Hematopoietic multipotent progenitor cell treated with erythropoietin and hydrocortisone succinate and interleukin-3 and kit ligand, for 15 days (in vitro differentiated cells): Measurements from ENCODE around the gene NTN1.

ENCODE experiments used
- DNase-seq: peaks from one replicate; pipeline ENCODE4 v3.0.0-alpha.2; 2015; ENCODE audit warnings: low spot score

NTN1 gene

GRCh38 chr17:9195961-9196670, 174.8 kb downstream of the NTN1 start:
- no peak for DNase-seq

GRCh38 chr17:9199571-9200551, 178.6 kb downstream of the NTN1 start:
- DNase-seq = no peak

DNA sequence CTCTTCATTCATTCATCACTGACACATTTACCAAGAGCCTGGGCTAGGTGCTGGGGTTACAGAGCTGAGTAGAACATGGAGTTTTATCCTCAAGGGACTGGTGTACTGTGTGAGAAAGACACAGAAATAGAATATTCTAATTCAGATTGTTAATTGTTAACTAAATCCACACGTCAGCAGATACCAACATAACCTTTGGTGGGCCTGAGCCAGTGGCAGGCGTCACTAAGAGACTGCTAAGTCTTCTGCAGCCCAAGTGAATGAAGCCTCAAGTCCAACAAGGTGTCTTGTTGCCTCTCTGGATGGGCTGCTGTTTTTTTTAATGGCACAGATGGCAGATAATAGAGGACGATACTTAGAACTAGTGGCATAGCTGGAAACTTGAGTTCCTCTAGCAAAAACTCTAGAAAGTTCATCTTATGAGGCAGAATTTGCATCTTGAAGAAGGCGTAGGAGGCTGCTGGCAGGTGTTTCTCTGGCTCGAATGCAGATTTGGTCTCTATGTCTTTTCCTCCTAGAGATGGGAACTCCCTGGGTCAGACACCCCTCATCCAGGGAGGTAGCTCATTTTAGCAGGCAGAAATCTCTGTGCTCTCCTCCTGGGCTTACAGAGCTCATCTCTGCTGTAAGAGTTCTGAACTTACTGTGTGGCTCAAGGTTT, 179.5 kb downstream of the NTN1 start:
- no peak for DNase-seq

GRCh38 chr17:9202532-9202931, 181.2 kb downstream of the NTN1 start:
- DNase-seq = no peak

- no peak for DNase-seq
These were observed 182.6 kb downstream of the NTN1 start for GRCh38 chr17:9203771-9204425.

GRCh38 chr17:9204637-9205329, 183.5 kb downstream of the NTN1 start:
- DNase-seq = no peak

DNA sequence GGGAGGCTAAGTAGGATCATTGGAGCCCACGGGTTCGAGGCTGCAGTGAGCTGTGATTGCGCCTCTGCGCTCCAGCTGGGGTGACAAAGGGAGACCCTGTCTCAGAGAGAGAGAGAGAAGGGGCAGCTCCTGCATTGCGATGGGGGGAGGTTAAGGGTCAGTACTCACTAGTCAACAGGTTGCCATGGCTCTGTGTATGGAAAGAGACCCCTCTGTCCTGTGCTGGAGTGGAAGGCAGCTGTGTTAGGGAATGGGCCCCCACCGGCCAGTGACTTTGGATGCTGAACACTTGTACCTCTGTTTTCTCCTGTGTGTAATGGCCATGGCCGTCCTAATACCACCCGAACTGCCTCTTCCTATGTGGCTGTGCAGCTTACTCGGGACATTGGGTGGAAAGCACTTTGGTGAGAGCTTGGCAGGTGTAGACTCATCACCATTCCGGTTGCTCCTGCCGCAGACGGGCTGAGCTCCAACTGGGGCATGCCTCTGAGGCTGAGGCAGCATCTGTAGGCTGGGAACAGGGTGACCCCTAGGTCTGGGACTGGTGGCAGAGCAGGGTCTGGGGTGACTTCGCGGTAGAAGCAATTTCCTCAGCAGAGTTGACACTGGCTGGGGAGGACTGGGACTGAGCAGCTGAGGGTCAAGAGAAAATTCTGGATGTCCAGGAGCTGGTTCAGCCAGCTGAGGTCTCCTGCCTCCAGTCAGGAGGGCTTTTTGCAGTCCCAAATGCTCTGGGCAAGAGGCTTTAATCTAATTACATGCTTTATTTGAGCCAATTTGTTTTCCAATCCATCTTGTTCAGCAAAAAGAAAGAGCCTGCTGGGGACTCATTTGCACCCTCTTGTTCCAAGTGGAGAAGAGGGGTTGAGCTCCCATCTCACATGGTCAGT, 184.5 kb downstream of the NTN1 start:
- DNase-seq = no peak

GRCh38 chr17:9206410-9206703, 185.0 kb downstream of the NTN1 start:
- DNase-seq = no peak

DNA sequence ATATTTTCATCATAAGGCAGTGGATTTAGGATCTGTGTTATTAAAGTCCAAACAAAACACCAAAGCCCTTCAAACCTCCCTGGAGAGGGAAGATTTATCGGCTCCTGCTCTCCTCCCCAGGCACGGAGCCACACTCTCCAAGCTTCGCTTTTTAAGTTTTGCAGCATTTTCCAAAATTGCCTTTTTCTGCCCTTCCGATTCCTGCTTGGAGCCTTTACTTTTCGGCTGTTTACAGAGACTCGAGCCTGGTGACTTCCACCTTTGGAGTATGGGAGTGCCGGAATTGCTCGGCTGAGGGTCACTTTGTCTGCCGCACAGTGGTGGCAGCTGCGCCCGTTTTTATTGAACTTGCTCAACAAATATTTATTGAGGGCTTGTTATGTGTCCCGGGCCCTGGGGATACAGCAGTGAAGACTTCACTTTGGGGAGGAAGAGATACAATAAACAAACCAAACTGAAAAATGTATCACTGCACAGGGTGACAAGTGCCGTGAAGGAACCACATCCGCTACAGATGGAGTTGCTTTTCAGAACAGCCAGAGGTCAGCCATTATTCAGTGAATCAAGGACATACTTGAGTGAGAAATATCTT, 185.5 kb downstream of the NTN1 start:
- DNase-seq = no peak

GRCh38 chr17:9208381-9209105, 187.2 kb downstream of the NTN1 start:
- DNase-seq = no peak

DNA sequence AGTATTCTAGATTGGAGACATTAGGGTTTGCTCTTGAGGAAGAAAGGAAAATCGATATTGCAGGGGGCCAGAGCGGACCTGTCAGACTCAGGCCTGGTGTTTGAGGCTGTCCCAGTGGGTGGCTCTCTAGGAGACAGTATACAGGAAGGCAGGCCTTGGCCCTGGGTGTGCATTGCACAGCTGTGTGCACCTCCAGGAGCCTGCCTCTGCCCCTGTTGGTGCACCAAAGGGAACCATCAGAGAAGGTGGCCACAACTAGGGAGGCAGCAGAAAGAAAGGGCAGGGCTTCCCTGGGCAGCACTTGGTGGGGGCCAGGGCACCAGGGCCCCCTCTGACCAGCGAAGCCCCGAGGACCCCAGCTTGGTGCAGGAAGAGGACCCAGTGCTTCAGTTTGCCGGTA, 188.0 kb downstream of the NTN1 start:
- DNase-seq = no peak

DNA sequence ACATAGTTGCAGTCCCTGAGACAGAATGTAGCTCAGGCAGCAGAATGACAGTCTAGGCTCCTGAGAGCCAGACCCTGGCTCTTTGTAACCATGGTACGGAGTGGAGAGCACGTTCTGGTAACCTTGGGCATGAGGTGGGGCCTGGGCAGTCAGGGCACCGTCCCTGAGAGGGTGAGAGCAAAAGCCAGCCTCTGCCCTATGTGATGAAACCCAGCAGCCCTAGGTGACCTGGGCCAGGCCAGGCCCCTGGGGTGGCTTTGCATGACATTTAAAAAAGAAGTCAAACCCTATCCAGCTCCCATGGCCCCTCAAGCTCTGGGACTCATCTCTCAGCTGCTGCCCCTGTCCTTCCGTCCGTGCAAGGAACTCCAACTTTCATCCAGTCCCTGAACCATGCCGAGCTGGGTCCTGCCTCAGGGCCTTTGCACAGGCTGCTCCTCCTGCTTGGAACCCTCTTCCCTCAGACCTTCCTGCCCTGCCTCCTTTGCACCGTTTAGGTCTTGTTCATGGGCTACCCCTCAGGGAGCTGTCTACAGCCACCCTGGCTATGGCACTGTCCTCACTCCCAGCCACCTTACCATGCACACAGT, 188.6 kb downstream of the NTN1 start:
- DNase-seq = no peak

DNA sequence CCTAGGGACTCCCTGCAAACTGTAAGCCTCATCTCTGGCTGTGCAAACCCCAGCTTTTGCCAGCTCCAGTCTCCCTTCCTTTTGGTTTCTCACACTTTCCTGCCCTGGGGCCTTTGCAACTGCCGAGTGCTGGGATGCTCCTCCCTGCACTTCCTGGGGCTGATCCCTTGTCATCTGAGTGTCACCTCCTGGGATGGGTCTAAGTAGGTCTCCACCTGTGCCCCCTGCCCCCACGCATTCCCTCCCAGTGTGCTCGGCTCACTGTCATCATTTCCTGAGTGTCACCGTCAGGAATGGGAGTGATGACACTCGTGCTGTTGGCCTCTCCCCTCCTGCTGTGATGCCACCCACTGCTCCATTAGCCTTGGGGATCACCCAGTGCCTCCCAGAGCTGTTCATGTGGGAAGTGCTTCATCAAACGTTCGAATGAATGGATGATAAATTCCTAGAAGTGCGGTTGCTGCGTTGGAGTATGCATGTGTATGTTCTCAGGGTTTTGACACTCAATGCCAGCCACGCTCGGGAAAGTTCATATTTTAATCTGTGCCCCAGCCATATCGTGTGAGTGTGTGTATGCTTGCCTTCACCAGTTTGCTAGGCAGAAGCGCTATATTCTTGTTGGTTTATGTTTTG, 189.9 kb downstream of the NTN1 start:
- DNase-seq = no peak

DNA sequence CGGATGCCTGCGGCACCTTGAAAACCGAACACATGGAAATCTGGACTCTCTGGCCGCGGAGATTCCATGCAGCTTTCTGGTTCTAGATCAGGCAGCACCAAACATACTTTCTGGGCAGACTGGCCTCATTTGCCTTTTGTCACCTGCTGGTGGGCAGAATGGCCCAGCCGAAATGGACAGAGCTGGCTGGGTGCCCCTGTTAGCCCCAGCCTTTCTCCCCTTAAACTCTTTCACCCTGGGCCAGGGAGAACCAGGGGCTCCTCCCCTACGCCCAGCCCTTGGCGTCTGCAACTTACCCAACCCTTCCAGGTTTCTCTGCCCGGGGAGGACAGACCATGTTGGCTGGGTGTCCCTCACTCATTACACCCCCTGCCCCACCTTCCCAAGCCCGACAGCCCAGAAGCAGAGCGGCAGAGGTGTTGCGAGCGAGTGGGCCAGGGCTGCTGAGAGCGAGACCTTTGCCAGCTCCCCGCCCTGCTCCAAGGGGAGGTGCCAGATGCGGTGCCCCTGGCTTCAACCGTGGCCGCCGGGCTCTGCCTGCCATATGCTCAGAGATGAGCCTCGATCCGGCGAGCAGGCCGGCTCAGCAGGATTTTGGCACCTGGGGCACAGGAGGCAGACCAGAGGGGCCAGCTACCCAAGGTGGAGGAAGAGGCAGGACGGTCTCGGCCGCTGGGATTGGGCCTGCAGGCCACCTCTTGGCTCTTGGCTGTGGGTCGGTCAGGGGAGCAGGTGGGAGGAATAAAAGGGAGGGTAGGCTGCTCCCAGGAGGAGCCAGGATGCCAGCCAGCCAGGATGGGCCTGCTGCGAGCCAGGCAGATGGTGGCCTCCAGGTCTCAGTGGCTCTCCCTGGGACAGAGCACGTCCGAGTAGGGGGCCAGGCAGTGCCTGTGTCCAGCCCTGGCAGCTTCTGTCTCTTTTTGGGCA, 191.3 kb downstream of the NTN1 start:
- no peak for DNase-seq

DNA sequence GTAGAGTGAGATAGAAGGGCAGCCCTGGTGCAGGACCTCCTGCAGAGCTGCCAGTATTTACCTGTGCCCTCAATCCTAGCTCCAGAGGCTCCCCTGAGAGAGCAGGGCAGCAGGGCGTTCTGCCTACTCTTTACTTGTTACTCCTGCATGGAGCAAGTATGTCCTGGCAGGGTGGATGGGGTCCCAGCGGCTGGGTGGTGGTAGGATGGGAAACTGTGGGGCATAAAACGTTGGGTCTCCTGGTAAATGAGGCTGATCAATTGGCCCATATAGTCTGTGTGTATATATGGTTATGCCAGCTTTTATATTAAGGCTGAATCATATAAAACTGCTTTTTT, 192.0 kb downstream of the NTN1 start:
- no peak for DNase-seq

- DNase-seq = no peak
These were observed 194.2 kb downstream of the NTN1 start for GRCh38 chr17:9215465-9215864.

- DNase-seq = no peak
These were observed 196.1 kb downstream of the NTN1 start for GRCh38 chr17:9217151-9218056.
